A549 (cell line): ENCODE data around the gene TLDC2.

Experiments used
- CEBPB ChIP-seq, 2 experiments: fragments of >200 bp in 1 of 2; sonication (Bioruptor Twin) in 1 of 2; formaldehyde crosslinking in 1 of 2; IDR thresholded peaks; 2 replicates each; pipeline ENCODE4 v1.6.1; 2012 to 2016
- CHD2 ChIP-seq: fragments of 150-350 bp; IDR thresholded peaks from 2 replicates; pipeline ENCODE4 v1.6.1; 2014; ENCODE audit warnings: low read length; ENCODE audit not compliant: partially characterized antibody
- CTCF ChIP-seq: fragments of >200 bp; sonication (Bioruptor Twin); formaldehyde crosslinking; IDR thresholded peaks from 3 replicates; pipeline ENCODE4 v1.5.1; 2016
- JUN ChIP-seq, 2 experiments: fragments of >200 bp; sonication (Bioruptor Twin); formaldehyde crosslinking; IDR thresholded peaks; 2 replicates in 1 of 2; 3 replicates in 1 of 2; pipeline ENCODE4 v1.6.1; 2016 to 2017
- POLR2AphosphoS2 ChIP-seq: conservative IDR thresholded peaks from 2 replicates; pipeline ENCODE4 v1.6.1; 2012; ENCODE audit warnings: low read length, improper control_type of control experiment, inconsistent platforms
- REST ChIP-seq: fragments of 200-600 bp; sonication (generic); IDR thresholded peaks from 2 replicates; pipeline ENCODE4 v1.6.1; 2016; ENCODE audit warnings: antibody characterized with exemption, mild to moderate bottlenecking, moderate library complexity

DNA sequence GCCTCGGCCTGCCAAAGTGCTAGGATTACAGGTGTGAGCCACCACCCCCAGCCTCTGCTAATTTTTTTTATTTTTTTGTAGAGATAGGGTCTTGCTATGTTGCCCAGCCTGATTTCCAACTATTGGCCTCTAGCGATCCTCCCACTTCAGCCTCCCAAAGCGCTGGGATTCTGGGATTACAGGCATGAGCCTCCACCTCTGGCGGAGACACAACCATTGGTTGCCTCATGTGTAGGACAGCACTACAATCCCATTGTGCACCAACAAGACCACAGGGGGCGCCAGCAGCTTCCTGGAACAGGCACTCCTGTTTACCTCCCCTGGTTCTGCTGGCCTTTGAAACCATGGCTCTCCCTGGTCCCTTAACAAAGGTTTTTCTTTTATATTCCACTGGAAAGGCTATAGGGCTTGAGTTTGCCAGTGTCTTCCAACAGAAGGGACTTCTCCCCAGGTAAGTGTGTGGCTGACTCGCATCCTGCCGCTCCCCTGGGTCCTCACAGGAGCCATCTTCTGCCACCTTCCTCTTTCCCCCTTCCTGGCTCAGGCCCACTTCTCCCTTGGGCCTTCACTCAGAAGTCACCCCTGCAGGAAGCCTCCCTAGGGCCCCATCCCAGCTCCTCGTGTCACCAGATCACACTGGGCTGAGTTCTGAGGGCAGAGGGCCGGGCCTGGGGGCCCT lies 39.2 kb upstream of the TLDC2 start:
- TF ChIP-seq REST (no peak), CHD2 (no peak), CTCF (peak; percentile 50), CEBPB (IDR thresholded peaks at IDR 0.05) (no peak), JUN (IDR thresholded peaks at IDR 0.05) (no peak), POLR2AphosphoS2 (no peak)
